Brain pericyte (primary cell): ENCODE data around the gene PRDX4.
"Not testable (repeated sequence)": the region's sequence is repeated elsewhere in the genome, so short reads cannot be mapped to it uniquely, and the experiment has no call there.

Source experiments
- DNase-seq: peaks from one replicate; pipeline ENCODE4 v3.0.0-alpha.2; 2012; ENCODE audit warnings: low read depth, low spot score

Gene PRDX4

DNA sequence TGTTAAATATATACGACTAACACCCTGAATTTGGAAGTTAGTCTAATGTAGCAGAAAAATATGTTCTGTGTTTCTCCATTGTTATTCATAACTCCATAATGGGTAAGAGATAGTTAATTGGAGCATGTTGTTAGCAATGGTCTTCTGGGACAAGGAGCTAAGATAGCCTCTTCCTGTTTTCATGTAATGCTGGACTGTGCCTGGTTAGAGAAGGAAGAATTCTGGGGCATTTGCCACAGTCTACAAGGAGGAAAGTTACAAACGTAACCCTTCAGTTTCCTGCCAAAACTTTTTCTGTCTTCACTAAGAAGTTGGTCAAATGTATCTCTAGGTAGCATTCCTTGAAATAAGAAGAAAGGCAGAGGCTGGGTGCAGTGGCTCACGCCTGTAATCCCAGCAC is 5.8 kb downstream of the PRDX4 start:
- no peak for DNase-seq

DNA sequence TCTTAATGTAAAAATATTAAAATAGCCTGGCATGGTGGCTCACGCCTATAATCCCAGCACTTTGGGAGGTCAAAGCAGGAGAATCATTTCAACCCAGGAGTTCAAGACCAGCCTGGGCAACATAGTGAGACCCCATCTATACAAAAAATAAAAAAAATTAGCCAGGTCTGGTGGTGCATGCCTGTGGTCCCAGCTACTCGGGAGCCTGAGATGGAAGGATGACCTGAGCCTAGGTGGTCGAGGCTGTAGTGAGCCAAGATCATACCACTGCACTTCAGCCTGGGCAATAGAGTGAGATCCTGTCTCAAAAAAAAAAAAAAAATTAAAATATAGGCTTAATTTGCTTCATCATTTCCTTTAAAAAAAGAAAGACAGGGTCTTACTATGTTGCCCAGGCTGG is 9.2 kb downstream of the PRDX4 start:
- not testable (repeated sequence) for DNase-seq

DNA sequence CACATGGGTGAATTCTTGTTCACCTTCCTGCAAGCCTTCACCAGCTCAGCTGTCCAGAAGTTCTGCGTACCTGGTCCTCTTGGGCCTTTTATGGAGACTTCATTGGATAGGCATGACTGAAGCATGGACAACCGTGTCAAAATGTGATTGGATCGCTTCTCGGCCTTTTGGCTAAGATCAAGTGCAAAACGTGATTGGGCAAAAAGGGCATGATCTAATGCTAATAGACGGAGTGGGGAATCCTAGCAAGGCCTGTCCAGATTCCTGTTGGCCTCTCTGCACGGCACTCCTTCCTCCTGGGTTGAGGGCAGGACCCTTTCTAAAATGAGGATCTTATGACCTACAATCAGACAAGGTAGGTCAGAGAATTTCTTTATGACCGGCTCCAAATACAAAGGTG is 24.9 kb downstream of the PRDX4 start:
- no peak for DNase-seq

DNA sequence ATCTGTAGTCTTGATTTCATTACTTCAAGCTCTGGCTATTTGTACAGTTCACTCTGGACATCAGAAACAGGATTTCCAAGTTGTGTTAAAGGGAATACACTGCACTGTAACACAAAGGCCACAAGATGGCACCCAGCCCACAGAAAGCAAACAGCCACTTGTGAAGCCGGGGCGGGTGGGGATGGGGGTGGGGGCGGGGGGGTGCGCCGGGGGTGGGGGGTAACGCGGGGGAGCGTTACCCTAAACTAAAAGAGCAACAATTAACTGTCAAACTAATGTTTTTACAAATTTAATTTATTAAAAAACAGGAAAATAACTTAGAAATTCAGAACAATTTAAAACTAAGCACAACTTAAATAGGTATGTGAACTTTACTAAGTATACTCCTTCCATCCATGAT is 27.3 kb downstream of the PRDX4 start:
- no peak for DNase-seq

DNA sequence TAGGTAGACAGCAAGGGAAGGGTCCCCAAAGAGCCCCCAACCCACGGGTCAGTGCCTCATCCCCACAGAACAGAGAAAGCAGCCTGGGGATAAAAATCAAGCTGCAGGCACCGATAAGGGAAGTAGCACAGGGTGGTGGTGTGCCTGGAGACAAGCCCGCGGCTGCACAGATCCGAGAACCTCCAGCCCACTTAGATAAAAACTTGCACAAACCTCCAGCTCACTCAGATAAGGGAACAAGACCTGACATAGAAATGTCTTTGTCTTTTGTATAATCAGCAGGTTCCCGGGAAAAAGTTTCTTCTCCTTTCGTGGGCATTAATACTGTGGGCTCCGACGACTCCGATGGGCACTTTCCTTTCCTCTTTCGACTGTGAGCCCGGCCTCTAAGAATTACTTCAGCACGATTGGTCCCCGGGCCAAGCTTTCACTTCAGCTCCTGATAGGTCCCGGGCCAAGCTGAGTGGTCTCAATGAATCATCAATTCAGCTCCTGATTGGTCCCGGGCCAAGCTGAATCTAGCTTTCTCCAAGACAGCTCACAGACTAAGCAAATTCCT is 32.4 kb downstream of the PRDX4 start:
- DNase-seq: no peak

DNA sequence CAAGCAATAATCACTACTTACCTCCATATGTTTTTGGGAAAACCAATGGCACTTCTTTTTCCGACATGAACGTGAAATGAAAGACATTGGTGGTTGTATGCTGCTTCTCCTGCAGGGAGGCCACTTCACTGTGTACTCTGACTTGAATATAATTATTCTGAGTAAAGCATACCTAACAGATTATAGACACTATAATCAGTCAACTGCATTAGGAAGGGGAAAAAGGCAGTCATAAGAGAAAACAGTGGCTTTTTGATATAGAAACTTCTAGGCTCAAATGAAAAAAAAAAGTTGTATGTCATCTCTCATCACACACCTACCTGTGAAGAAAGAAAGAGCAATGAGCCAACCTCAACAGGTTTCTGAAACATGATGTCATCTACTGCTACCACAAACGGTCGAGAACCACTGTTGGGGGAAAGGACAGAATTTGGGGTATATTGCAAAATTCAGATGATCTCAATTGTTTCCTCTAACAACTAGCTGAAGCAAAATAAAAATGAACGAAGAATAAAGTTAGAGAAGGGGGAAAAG is 37.4 kb downstream of the PRDX4 start:
- no peak for DNase-seq

DNA sequence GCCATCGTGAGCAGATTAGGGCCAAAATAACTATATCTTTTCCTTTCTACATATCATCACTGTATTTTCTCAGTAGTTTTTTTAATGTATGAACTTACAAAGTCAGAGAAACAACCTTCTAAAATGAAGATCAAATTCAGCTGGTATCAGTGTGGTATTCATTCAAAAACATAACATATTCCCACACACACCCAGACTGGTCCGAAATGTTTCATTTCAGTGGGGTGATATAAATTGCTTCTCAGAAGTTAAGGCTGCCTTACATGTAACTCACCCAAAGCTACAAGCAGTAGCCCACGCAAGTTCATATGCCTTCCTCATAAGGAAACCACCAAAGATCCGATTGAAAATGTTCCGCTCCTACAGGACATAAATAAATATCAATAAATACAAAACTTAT is 37.9 kb downstream of the PRDX4 start:
- DNase-seq: no peak

DNA sequence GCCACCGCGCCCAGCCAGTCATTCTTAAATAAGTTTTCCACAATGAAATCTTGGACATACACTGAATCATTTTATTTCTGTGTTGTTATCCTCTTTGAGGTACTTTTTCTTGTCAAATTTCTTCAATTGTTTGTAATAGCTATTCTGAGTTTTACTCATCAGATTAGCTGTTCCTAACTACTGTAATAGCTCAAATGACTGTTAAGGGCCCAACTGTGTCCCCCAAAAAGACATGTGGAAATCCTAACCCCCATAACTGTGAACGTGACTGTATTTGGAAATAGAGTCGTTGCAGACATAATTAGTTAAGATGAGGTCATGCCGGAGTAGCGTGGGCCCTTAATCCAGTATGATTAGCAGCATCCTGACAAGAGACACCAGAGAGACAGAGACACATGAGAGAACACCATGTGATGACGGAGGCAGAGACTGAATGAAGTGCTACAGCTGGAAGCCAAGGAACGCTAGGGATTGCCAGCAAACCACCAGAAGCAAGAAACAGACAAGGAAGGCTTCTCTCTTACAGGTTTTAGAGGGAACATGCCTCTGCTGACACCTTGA is 52.9 kb downstream of the PRDX4 start:
- no peak for DNase-seq

DNA sequence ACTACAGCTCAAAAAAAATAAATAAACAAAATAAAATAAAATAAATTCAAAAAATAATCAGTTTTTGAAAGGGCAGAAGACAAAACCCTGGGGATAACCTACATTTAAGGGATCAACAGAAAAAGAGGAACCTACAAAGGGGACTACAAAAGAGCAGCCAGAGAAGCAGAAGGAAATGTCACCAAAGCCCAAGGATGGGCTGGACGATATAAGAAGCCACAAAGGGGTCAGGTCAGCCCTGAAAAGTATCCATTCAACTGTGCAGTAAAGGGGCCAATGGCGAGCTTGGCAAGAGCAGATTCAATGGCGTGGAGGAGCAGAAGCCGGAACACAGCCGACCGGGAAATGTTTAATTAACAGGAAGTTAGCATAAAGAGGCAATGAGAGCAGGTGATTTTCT is 58.9 kb downstream of the PRDX4 start:
- no peak for DNase-seq

DNA sequence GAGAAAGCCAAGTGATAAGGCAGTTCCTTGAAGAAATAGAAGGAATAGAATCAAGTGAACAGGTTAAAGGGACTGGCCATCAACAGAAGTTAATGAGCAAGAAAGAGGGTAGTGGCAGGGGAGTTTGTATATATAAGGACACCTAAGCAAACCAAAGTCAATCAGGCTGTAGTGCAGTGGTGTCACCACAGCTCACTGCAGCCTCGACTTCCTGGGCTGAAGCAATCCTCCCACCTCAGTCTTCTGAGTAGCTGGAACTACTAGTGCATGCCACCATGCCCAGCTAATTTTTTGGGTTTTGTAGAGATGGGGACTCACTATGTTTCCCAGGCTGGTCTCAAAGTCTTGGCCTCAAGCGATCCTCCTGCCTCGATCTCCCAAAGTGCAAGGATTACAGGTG is 59.9 kb downstream of the PRDX4 start:
- DNase-seq: no peak

DNA sequence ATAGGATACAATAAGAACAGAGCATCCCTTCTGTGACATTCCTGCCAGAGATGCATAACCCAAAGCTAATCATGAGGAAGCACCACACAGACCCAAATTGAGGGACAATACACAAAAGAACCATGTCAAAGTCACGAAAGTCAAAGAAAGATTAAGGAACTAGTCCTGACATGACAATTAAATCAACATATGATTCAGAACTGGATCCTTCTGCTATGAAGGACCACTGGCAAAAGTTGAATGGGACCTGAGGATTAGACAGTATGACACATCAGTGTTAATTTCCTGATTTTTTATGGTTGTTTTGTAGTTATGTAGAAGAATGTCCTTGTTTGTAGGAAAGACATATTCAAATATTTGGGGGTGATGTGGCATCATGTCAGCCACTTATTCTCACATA is 61.9 kb downstream of the PRDX4 start:
- DNase-seq: no peak

DNA sequence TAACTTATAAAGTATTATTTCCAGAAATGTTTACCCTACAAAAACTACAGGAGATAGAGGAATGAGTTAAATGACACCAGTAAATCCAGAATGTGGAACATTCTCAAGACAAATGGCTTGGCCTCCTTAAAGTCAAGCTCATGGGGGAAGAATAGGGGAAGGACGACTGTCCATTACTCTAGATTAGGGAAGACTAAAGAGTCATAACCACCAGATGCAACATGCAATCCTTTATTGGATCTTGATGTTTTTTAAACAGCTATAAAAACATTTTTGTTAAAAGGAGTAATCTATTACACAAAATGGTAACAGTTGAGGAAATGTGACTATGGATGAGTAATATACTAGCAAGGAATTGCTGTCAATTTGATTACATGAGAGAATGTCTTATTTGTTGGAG is 64.7 kb downstream of the PRDX4 start:
- no peak for DNase-seq

DNA sequence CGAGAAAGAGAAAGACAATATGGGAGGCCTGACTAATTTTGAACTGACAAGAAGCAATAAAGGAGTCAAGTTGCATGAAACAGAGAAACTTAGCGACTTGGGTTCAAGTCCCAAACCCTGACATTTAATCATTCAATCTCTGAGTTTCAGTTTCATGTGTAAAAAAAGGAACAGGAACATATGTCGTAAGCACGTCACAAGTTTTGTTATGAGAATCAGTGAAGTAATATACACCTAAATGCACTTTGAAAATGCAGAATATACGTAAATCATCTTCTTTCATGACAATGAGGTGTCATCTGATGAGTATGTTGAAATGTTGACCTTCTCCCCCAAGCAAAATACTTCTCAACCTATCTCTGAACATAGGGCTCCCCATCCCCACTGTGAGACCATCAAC is 65.4 kb downstream of the PRDX4 start:
- DNase-seq: no peak
